ENCODE results near the gene HAAO.

- TF ChIP-seq CTCF (IDR thresholded peaks at IDR 0.05) (no peak), EP300 (IDR thresholded peaks at IDR 0.05) (no peak)
Measured at GRCh38 chr2:42744545-42745082, 47.8 kb downstream of the HAAO start.
